Fibroblast of skin of right biceps (primary cell): ENCODE results near the gene HS3ST1.
"Not testable (repeated sequence)": the region's sequence is repeated elsewhere in the genome, so short reads cannot be mapped to it uniquely, and the experiment has no call there.

ENCODE experiments used
- DNase-seq: peaks from one replicate; pipeline ENCODE4 v3.0.0-alpha.2; 2013

The HS3ST1 gene

DNA sequence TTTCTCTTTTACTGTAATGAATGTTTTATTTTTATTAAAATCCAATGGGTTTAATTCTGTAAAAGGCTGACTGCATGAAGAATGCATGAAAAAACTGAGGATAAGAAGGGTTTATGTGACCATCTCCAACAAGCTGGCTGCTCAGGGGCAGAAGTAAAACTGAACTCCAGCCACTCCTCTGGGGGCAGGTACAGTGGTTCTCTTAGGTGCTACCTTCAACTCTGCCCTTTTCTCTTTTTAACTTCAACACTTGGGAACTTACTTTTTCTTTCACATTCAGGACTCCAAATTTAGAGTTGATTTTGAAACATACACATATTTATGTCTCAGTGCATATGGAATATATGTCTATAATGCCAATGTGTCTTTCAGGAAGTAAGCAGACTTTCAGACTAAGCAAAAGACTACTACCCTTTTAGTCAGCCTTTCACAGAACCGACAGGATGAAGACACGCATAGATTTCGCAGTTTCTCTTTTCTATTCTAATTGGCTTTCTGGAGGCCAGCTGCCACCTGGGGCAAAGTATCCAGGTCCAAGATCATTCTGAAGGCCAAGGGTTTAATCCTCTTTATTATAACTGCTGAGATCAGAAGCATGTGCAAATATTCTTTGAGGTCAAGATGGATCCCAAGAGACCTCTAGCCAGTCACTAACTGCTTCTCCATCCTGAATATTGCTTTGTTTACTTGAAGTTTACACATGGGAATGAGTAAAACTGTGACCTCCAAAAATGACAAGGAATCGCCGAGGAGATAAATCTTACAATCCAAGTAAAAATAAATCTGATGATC, 30.7 kb downstream of the HS3ST1 start:
- DNase-seq: no peak

- no peak for DNase-seq
Observed at GRCh38 chr4:11397146-11397545, 31.5 kb downstream of the HS3ST1 start.

GRCh38 chr4:11393551-11393950, 35.1 kb downstream of the HS3ST1 start:
- DNase-seq: no peak

GRCh38 chr4:11384072-11384471, 44.6 kb downstream of the HS3ST1 start:
- DNase-seq: not testable (repeated sequence)

DNA sequence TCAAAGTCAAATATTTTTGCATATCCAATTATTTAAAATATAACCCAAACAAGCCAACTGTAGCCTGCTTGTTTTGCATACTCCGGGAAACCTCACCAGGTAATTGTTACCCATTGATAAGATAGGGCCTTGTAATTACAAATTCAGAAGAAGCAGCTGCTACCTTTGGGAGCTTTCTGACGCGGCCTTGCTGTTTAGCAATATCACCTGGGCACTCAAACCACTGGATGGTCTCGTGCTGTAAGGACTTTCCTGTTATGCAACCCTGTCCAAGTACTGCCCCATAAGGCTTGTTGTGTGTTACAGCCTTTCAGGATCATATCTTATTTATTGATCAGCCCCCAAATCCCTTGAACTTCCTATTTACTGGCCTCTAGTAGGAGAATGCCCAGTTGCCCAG, 52.1 kb downstream of the HS3ST1 start:
- DNase-seq: no peak

DNA sequence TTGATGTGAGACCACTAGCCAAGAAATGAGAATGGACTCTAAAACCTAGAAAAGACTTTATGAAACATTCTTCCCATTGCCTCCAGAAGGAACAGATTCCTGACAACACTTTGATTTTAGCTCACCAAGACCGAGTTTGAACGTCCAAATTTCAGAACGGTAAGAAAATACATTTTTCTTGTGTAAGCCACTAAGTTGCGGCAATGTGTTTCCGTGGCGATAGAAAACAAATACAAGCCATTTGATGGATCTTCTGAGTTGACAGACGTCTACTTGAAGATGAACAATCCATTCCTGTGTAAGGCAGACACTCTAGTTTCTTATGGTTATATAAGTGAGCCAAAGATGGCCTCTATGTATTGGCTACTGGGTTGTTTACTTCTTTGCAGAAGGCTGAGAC, 52.5 kb downstream of the HS3ST1 start:
- DNase-seq: no peak

DNA sequence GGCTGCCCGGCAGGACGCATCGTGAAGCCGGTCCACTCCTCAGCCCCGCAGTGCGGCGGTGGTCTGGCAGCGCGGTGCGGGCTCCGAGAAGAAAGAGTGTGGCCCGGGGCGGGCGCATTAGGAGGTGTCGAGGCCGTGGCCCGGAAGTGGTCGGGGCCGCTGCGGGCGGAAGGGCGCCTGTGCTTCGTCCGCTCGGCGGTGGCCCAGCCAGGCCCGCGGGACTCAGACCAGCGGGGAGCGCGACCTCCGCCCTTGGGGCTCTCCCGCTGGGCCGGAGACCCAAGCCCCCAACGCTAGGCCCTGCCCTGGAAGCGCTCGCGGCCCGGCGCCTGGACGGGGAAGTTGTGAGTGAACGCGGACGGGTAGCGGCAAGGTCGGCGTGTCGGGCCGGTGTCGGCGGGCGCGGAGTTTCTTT, 60.0 kb downstream of the HS3ST1 start:
- no peak for DNase-seq

DNA sequence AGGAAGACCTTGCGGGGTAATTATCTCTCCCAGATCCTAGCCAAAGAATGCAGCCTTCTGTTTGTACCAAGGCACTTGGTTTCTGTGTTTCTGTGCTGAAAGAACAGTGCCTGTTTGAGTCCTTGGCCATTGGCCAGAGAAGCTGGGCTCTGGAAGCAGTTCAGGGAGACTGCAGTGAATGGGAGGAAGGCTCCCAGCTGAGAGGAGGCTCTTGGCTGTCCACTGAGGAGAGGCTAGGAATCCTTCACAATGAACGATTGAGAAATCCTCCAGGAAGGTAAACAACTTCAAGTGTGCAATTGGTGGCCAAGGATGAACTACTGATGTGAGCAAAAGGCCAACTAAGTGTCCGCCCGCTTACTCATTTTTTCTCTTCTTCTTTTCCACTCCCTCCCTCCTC, 61.3 kb downstream of the HS3ST1 start:
- peak; percentile 6 for DNase-seq

DNA sequence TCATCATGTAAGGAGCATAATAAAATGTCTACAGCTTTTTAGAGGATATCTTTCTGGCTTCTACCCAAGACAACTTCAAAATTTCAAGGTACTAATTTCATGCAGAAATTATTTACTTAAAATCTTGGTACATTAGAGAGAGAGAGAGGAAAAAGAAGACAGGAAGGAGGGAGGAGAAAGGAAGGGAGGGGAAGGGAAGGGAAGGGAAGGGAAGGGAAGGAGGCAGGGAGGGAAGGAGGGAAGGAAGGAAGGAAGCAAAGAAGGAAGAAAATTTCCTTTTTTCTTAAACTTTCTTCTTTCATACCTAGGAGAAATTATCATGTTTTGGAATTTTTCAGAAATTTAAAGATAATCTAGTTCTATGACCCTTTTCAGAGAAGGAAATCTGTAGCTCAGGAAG, 61.8 kb downstream of the HS3ST1 start:
- no peak for DNase-seq

GRCh38 chr4:11365039-11365438, 63.7 kb downstream of the HS3ST1 start:
- no peak for DNase-seq

DNA sequence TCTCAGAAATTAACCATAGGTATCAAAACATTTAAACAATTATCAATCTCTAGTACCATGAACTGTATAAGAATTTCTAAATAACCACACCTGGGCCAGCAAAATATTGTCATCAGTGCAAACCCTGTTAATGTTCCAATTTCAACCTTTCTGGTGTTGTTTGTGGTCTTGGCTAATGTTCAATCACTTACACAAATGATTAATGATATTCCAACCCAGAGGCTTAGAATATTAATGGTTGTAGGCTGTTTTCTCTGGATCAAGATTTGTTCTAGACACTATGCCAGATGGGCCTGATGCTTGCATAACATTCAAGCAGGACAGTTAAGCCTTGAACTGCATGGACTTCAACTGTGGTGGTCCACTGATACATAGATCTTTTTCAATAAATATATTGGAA, 69.1 kb downstream of the HS3ST1 start:
- DNase-seq: no peak

- DNase-seq: no peak
Observed at GRCh38 chr4:11355226-11355625, 73.5 kb downstream of the HS3ST1 start.

DNA sequence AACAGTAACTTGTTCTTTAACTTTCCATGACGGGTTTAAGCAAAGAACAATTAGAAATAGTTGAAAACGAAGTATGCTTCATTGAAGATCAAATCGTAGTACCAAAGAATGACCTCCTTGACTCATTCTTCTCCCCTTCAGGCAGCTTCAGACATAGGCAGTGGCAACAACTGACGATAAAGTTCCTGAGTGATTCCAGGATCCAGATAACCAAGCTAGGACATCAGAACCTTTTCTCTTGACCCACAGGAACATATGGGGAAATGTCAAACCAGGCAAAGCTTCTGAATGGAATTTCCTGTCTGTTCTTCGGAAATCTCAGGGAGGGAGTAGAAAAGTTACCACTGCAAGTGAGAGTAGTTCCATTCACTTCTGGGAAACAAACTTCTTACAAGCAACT, 74.2 kb downstream of the HS3ST1 start:
- no peak for DNase-seq

GRCh38 chr4:11348449-11349088, 80.1 kb downstream of the HS3ST1 start:
- no peak for DNase-seq

DNA sequence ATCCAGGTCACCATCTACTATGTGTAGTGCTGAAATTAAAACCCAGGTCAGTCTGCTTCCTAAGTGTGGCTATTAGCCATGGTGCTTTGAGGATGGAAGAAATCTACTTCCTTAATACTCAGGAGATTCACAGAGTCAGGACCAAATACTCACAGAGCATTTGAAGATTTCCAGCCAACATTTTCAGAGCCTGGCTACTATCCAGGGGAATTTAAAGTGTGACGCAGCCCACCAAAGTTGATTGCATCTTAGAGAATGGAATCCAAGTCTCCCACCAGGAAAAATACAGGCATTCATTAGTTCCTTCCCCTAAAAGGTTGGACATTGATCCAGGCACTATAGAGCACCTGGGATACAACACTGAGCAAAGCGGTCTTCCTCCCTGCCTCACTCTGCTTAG, 83.8 kb downstream of the HS3ST1 start:
- DNase-seq: peak; percentile 1

GRCh38 chr4:11343536-11343935, 85.2 kb downstream of the HS3ST1 start:
- no peak for DNase-seq
